PC-9 (cell line): ENCODE data around the gene MCM8. TPM values are rescaled to one million over a fixed set of nuclear protein-coding genes. Genes with fewer than 3 reads are reported as not detected.

Experiments used
- BruUV-seq: library from RNA; stranded (reverse); fragments of 400-500 nt; replicated peaks from 2 replicates; lab custom pipeline; 2021; lab: Mats Ljungman, UMichigan
- CTCF ChIA-PET: fragments of 300-600 bp; sonication (Branson Sonifier 250); formaldehyde crosslinking; loops from one replicate; lab custom pipeline; 2022; ENCODE audit warnings: antibody characterized with exemption; lab: Charles Lee
- POLR2A ChIA-PET: fragments of 300-600 bp; sonication (Branson Sonifier 250); formaldehyde crosslinking; loops from one replicate; lab custom pipeline; 2022; ENCODE audit warnings: antibody characterized with exemption; ENCODE audit not compliant: unreplicated experiment; lab: Charles Lee
- DNase-seq, 2 experiments: peaks; one replicate each; pipeline versions ENCODE4 v3.0.0 to v3.0.0-alpha.2; 2015 to 2022; ENCODE audit warnings: mixed read lengths in 1 of 2
- H2AFZ ChIP-seq: fragments of 200-600 bp; sonication (generic); 2 replicates; pipeline ENCODE4 v1.8.1; 2017; ENCODE audit warnings: antibody characterized with exemption
- H3F3A ChIP-seq: fragments of 200-600 bp; sonication (generic); 2 replicates; pipeline ENCODE4 v1.8.1; 2017; ENCODE audit warnings: antibody characterized with exemption, mild to moderate bottlenecking, low read depth; ENCODE audit not compliant: insufficient read depth
- H3K27ac ChIP-seq: fragments of 200-600 bp; sonication (generic); 2 replicates; pipeline ENCODE4 v1.6.1; 2016; ENCODE audit warnings: mixed run types
- H3K27me3 ChIP-seq: fragments of 200-600 bp; sonication (generic); 2 replicates; pipeline ENCODE4 v1.6.1; 2016; ENCODE audit warnings: low read depth, mixed run types; ENCODE audit not compliant: insufficient read depth
- H3K36me3 ChIP-seq: fragments of 200-600 bp; sonication (generic); 2 replicates; pipeline ENCODE4 v1.6.1; 2016; ENCODE audit warnings: low read depth, mixed run types
- H3K4me1 ChIP-seq: fragments of 200-600 bp; sonication (generic); replicated peaks from 2 replicates; pipeline ENCODE4 v1.6.1; 2016; ENCODE audit warnings: mixed run types; ENCODE audit not compliant: insufficient read depth
- H3K4me2 ChIP-seq: fragments of 200-600 bp; sonication (generic); 2 replicates; pipeline ENCODE4 v1.6.1; 2017; ENCODE audit warnings: mixed run types
- H3K4me3 ChIP-seq: fragments of 200-600 bp; sonication (generic); 2 replicates; pipeline ENCODE4 v1.6.1; 2016; ENCODE audit warnings: mixed run types
- H3K79me2 ChIP-seq: fragments of 200-600 bp; sonication (generic); 2 replicates; pipeline ENCODE4 v1.6.1; 2017; ENCODE audit warnings: low read depth, mixed run types
- H3K9me2 ChIP-seq: fragments of 200-600 bp; sonication (generic); 2 replicates; pipeline ENCODE4 v1.8.1; 2017; ENCODE audit warnings: mild to moderate bottlenecking; ENCODE audit not compliant: insufficient read depth
- H3K9me3 ChIP-seq: fragments of 200-600 bp; sonication (generic); 2 replicates; pipeline ENCODE4 v1.8.1; 2016; ENCODE audit warnings: low read depth; ENCODE audit not compliant: insufficient read depth
- H4K20me1 ChIP-seq: fragments of 200-600 bp; sonication (generic); 2 replicates; pipeline ENCODE4 v1.8.1; 2017; ENCODE audit not compliant: insufficient read depth
- EZH2 ChIP-seq: fragments of 200-600 bp; sonication (generic); IDR thresholded peaks from 2 replicates; pipeline ENCODE4 v1.8.0; 2017; ENCODE audit warnings: antibody characterized with exemption, low read depth
- intact Hi-C: fragments of 100-400 bp; cut with micrococcal nuclease; formaldehyde crosslinking; loops from one replicate; pipeline ENCODE4 v1.10.0; 2022; ENCODE audit not compliant: unreplicated experiment
- total RNA-seq: library from RNA; stranded (reverse); gene quantifications from 2 replicates; pipeline ENCODE4 v1.2.3, GENCODE V29; 2021
- TF ChIP-seq, protein P1 (sequence below): fragments of 200-600 bp; sonication (generic); conservative IDR thresholded peaks from 2 replicates; pipeline ENCODE4 v1.6.1; 2017; ENCODE audit warnings: mixed run types, antibody characterized with exemption, mild to moderate bottlenecking, moderate library complexity

The MCM8 gene
- total RNA-seq, 1 experiment from 2014 or later = 22.4 TPM

DNA sequence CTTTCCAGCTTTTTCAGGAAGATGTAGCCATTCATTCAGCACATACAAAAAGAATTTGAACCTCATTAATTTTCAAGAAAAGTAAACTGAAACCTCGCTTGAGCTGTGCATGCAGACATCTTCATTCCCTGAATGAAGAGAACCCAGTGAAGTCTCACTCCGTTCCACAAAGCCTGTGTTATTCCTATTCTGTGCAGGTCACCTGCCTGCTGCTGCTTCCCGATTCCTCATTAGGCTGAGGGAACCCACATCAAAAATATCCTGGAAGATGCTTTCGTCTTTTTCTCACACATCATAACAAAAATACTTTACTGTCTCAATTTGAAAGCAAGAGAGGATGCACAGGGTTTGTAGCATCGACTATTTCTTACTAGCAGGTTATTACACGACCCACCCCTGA is 40.3 kb upstream of the MCM8 start:
- Histone ChIP-seq H2AFZ (no peak overlapping the region), H3K9me3 (no peaks in the 10 kb centered on the region), H3K4me1 (no peaks in the 10 kb centered on the region), H3K36me3 (no peaks in the 10 kb centered on the region), H3K4me2 (no peak overlapping the region), H3K9me2 (no peaks in the 10 kb centered on the region), H3K79me2 (no peaks in the 10 kb centered on the region), H4K20me1 (no peaks in the 10 kb centered on the region; the same call in 1 of the 2 replicates), H3K27ac (no peak overlapping the region), H3K4me3 (no peak overlapping the region), H3F3A (no peaks in the 10 kb centered on the region), H3K27me3 (peaks cover 90% of the 10 kb centered on the region)
- BruUV-seq = no TSS peak
- DNase-seq = no peak
- intact Hi-C loops = no loop called here
- no peak for TF ChIP-seq EZH2
- TF ChIP-seq, protein P1, sequence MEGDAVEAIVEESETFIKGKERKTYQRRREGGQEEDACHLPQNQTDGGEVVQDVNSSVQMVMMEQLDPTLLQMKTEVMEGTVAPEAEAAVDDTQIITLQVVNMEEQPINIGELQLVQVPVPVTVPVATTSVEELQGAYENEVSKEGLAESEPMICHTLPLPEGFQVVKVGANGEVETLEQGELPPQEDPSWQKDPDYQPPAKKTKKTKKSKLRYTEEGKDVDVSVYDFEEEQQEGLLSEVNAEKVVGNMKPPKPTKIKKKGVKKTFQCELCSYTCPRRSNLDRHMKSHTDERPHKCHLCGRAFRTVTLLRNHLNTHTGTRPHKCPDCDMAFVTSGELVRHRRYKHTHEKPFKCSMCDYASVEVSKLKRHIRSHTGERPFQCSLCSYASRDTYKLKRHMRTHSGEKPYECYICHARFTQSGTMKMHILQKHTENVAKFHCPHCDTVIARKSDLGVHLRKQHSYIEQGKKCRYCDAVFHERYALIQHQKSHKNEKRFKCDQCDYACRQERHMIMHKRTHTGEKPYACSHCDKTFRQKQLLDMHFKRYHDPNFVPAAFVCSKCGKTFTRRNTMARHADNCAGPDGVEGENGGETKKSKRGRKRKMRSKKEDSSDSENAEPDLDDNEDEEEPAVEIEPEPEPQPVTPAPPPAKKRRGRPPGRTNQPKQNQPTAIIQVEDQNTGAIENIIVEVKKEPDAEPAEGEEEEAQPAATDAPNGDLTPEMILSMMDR = no peak
- ChIA-PET CTCF (no interaction called here), POLR2A (no interaction called here)

- no peaks in the 10 kb centered on the region for H4K20me1 ChIP-seq
Measured at GRCh38 chr20:5913166-5913565, 37.3 kb upstream of the MCM8 start.

DNA sequence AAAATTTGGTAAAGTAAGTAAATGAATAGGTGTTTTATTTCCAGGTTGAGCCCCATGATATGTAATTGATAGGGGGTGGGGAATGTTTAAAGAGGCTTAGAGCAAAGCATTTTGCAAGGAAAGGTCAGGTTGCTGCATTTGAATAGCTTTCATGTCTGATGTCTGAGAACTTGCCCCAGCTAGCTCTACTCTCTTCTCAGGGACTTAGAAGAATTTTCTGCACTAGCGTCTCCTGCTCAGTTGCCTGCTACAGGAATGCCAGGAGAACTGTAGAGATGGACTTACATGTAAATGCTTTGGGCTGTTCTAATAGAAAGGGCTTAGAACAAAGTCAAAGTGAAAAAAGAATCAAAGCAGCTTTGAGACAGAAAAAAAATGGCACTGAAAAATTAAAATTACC is 35.6 kb upstream of the MCM8 start:
- Histone ChIP-seq H3F3A (no peaks in the 10 kb centered on the region), H3K4me2 (no peak overlapping the region), H3K27me3 (peaks cover 55% of the 10 kb centered on the region), H3K36me3 (no peaks in the 10 kb centered on the region), H3K4me3 (no peak overlapping the region), H3K27ac (no peak overlapping the region), H4K20me1 (no peaks in the 10 kb centered on the region), H3K9me2 (no peaks in the 10 kb centered on the region), H3K79me2 (no peaks in the 10 kb centered on the region), H3K4me1 (peaks cover 12% of the 10 kb centered on the region; the same call in 1 of the 2 replicates), H3K9me3 (no peaks in the 10 kb centered on the region), H2AFZ (no peak overlapping the region)
- CTCF ChIA-PET = no interaction called here
- intact Hi-C loops = no loop called here
- TF ChIP-seq EZH2 = no peak
- TF ChIP-seq, protein P1 = no peak
- POLR2A ChIA-PET = no interaction called here
- BruUV-seq = no TSS peak
- no peak for DNase-seq

More at GRCh38 chr20:5913166-5913565, 37.3 kb upstream of the MCM8 start:
- no peak for DNase-seq
- intact Hi-C loops = no loop called here
- BruUV-seq = no TSS peak
- H3K27me3 ChIP-seq = peaks cover 65% of the 10 kb centered on the region
- TF ChIP-seq, protein P1 = no peak
- TF ChIP-seq EZH2 = no peak
- no peak overlapping the region for H3K27ac ChIP-seq
- H3K36me3 ChIP-seq = no peaks in the 10 kb centered on the region
- no peaks in the 10 kb centered on the region for H3K9me3 ChIP-seq
- no peak overlapping the region for H2AFZ ChIP-seq
- H3K4me3 ChIP-seq = no peak overlapping the region
- no peak overlapping the region for H3K4me2 ChIP-seq
- H3K79me2 ChIP-seq = no peaks in the 10 kb centered on the region
- H3K9me2 ChIP-seq = no peaks in the 10 kb centered on the region
- CTCF ChIA-PET = no interaction called here
- POLR2A ChIA-PET = no interaction called here
- H3K4me1 ChIP-seq = no peaks in the 10 kb centered on the region
- H3F3A ChIP-seq = no peaks in the 10 kb centered on the region
